ENCODE data around the gene RNLS. TPM values are rescaled to one million over a fixed set of nuclear protein-coding genes. Genes with fewer than 3 reads are reported as not detected.

Gene RNLS
- total RNA-seq, 2 experiments from 2014 or later = not detected

DNA sequence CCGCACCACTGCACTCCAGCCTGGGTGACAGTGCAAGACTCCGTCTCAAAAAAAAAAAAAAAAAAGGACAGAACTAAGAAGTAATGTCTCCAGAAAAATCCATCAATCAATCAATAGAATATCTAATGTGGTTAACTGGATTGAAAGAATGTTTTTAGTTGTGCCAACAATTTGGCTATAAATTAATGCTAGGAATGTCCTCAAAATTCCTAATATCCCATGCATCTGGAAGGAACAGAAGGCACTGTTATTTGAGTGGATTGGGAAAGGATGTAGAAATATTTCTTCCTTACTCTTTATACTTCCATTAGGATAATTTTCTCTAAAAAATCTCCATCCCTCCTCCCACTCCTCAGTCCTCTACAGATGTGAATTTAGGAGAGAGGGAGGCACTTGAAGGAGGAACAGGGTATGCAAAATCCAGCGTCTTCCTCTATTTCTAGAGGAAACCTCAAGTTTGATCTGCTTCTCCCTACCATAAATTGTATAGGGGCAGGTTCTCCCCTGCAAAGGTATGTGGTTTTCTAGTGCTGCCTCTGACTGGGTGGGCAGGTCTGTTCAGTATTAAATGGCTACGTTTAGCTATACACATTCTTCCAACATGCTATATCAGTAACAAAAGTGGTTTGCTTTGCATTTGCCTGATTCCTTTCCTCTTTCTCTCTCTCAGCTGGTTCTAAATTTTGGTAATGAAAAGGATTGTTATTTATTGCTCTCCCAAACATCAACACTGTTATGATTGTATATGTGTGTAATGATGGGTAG, 54.1 kb downstream of the RNLS start:
- no peaks in the 10 kb centered on the region for H4K20me1 ChIP-seq (ENCODE audit: insufficient read depth, low read length)
- H3K27ac ChIP-seq (ENCODE audit: low read depth, low read length, poor library complexity, severe bottlenecking) = no peak overlapping the region
- H3K4me3 ChIP-seq (ENCODE audit: low read depth, low read length, poor library complexity, severe bottlenecking) = no peak overlapping the region
- no TSS peak for BruUV-seq (replicated peaks)
- no peak for DNase-seq (ENCODE audit: low spot score)
- H3K9me2 ChIP-seq (ENCODE audit: insufficient read depth, low read length) = no peaks in the 10 kb centered on the region
- H3K4me1 ChIP-seq (ENCODE audit: insufficient read depth, low read length, poor library complexity, severe bottlenecking) = no peaks in the 10 kb centered on the region
- TF ChIP-seq, protein P1, sequence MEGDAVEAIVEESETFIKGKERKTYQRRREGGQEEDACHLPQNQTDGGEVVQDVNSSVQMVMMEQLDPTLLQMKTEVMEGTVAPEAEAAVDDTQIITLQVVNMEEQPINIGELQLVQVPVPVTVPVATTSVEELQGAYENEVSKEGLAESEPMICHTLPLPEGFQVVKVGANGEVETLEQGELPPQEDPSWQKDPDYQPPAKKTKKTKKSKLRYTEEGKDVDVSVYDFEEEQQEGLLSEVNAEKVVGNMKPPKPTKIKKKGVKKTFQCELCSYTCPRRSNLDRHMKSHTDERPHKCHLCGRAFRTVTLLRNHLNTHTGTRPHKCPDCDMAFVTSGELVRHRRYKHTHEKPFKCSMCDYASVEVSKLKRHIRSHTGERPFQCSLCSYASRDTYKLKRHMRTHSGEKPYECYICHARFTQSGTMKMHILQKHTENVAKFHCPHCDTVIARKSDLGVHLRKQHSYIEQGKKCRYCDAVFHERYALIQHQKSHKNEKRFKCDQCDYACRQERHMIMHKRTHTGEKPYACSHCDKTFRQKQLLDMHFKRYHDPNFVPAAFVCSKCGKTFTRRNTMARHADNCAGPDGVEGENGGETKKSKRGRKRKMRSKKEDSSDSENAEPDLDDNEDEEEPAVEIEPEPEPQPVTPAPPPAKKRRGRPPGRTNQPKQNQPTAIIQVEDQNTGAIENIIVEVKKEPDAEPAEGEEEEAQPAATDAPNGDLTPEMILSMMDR (conservative IDR thresholded peaks at IDR 0.05; ENCODE audit: low read length) = no peak
- no peak for TF ChIP-seq EZH2phosphoT487 (IDR thresholded peaks at IDR 0.05; ENCODE audit: borderline replicate concordance, low read depth, low read length)
- intact Hi-C loops (cut with micrococcal nuclease; ENCODE audit: unreplicated experiment) = no loop called here
- H2AFZ ChIP-seq (ENCODE audit: low read length) = no peak overlapping the region
- POLR2A ChIA-PET = interaction anchor here (0.6 kb wide), 1 partner anchor 879 kb away, joined by 3 read pairs; no protein-coding TSS in a partner anchor
- CTCF ChIA-PET (ENCODE audit: unreplicated experiment) = no interaction called here
- H3K36me3 ChIP-seq (ENCODE audit: insufficient read depth, low read length) = no peaks in the 10 kb centered on the region
- no peaks in the 10 kb centered on the region for H3K9me3 ChIP-seq (ENCODE audit: low read length)
- H3K4me2 ChIP-seq (ENCODE audit: low read length) = no peak overlapping the region
- no peaks in the 10 kb centered on the region for H3K79me2 ChIP-seq (ENCODE audit: insufficient read depth, low read depth, low read length)

GRCh38 chr10:88528201-88528600, 54.9 kb downstream of the RNLS start:
- Histone ChIP-seq H3K4me3 (ENCODE audit: low read depth, low read length, poor library complexity, severe bottlenecking) (no peak overlapping the region), H2AFZ (ENCODE audit: low read length) (no peak overlapping the region), H3K4me2 (ENCODE audit: low read length) (no peak overlapping the region), H3K4me1 (ENCODE audit: insufficient read depth, low read length, poor library complexity, severe bottlenecking) (no peaks in the 10 kb centered on the region), H3K36me3 (ENCODE audit: insufficient read depth, low read length) (no peaks in the 10 kb centered on the region), H3K9me2 (ENCODE audit: insufficient read depth, low read length) (no peaks in the 10 kb centered on the region), H3K79me2 (ENCODE audit: insufficient read depth, low read depth, low read length) (no peaks in the 10 kb centered on the region), H4K20me1 (ENCODE audit: insufficient read depth, low read length) (no peaks in the 10 kb centered on the region), H3K27ac (ENCODE audit: low read depth, low read length, poor library complexity, severe bottlenecking) (no peak overlapping the region), H3K9me3 (ENCODE audit: low read length) (no peaks in the 10 kb centered on the region)
- TF ChIP-seq, protein P1 (conservative IDR thresholded peaks at IDR 0.05; ENCODE audit: low read length) = no peak
- TF ChIP-seq EZH2phosphoT487 (IDR thresholded peaks at IDR 0.05; ENCODE audit: borderline replicate concordance, low read depth, low read length) = no peak
- POLR2A ChIA-PET = interaction anchor here (0.6 kb wide), 1 partner anchor 878 kb away, joined by 3 read pairs; no protein-coding TSS in a partner anchor
- intact Hi-C loops (cut with micrococcal nuclease; ENCODE audit: unreplicated experiment) = no loop called here
- no peak for DNase-seq (ENCODE audit: low spot score)
- CTCF ChIA-PET (ENCODE audit: unreplicated experiment) = no interaction called here
- BruUV-seq (replicated peaks) = no TSS peak

DNA sequence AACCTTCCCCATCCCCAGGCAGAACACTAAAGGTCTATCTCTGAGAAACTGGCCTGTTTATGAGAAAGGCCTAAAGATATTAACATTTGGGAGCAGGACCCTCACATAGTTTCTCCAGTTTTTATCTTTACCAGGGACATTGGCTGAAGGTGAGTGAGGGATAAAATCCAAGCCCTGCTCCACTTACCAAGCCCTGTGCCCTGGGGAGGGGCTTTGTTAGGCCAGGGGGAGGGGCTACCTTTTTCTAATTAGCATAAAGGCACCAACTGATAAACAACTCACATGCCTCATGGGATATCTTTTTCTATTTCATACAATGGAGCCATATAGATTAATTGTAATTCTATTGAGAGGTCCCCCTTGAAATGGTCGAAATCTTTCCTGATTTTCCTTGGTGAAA, 55.9 kb downstream of the RNLS start:
- Histone ChIP-seq H2AFZ (ENCODE audit: low read length) (no peak overlapping the region), H4K20me1 (ENCODE audit: insufficient read depth, low read length) (no peaks in the 10 kb centered on the region)
- TF ChIP-seq, protein P1 (conservative IDR thresholded peaks at IDR 0.05; ENCODE audit: low read length) = no peak
- TF ChIP-seq EZH2phosphoT487 (IDR thresholded peaks at IDR 0.05; ENCODE audit: borderline replicate concordance, low read depth, low read length) = no peak

More for the DNA sequence above, 55.9 kb downstream of the RNLS start:
- ChIA-PET CTCF (ENCODE audit: unreplicated experiment) (no interaction called here), POLR2A (no interaction called here)
- Histone ChIP-seq H3K79me2 (ENCODE audit: insufficient read depth, low read depth, low read length) (no peaks in the 10 kb centered on the region), H3K4me3 (ENCODE audit: low read depth, low read length, poor library complexity, severe bottlenecking) (no peak overlapping the region), H3K36me3 (ENCODE audit: insufficient read depth, low read length) (no peaks in the 10 kb centered on the region), H3K4me2 (ENCODE audit: low read length) (no peak overlapping the region), H3K9me2 (ENCODE audit: insufficient read depth, low read length) (no peaks in the 10 kb centered on the region), H3K27ac (ENCODE audit: low read depth, low read length, poor library complexity, severe bottlenecking) (no peak overlapping the region), H3K4me1 (ENCODE audit: insufficient read depth, low read length, poor library complexity, severe bottlenecking) (no peaks in the 10 kb centered on the region), H3K9me3 (ENCODE audit: low read length) (no peaks in the 10 kb centered on the region)
- BruUV-seq (replicated peaks) = no TSS peak
- no peak for DNase-seq (ENCODE audit: low spot score)
- intact Hi-C loops (cut with micrococcal nuclease; ENCODE audit: unreplicated experiment) = no loop called here

Measured in OCI-LY7 (cell line).